Mesenteric fat pad (tissue), 1 donor: ENCODE measurements around the gene TMEM259. TPM values are rescaled to one million over a fixed set of nuclear protein-coding genes. Genes with fewer than 3 reads are reported as not detected.

Experiments used
- DNase-seq: peaks from one replicate; pipeline ENCODE4 v3.0.0-alpha.2; 2020; ENCODE audit warnings: low spot score
- long read RNA-seq: library from polyadenylated mRNA; unstranded; transcript quantifications from one replicate; pipeline ENCODE4 v2.0.0, GENCODE V29; 2020
- total RNA-seq: library from RNA; stranded (reverse); fragmentation: NEBNext Ultra II Directional; extraction: Animal tissue kit (Norgen Biotek cat#: 25700); gene quantifications from one replicate; pipeline ENCODE4 v1.2.1, GENCODE V29; 2021
- donor health status: DM: yes; HTN: yes; CAD: no.

TMEM259 gene
- total RNA-seq, result 143 TPM
- long read RNA-seq, transcript TMEM259-208 (1 exons, 1,637 nt), result minor isoform, 10 of 82 reads
- long read RNA-seq, transcript TMEM259-202 (11 exons, 2,748 nt), result major isoform, 19 of 82 reads
- long read RNA-seq, partial matches to known transcripts, result 36 of 82 reads
- long read RNA-seq, other reads (novel, unspliced or antisense), result 12 of 82 reads

DNA sequence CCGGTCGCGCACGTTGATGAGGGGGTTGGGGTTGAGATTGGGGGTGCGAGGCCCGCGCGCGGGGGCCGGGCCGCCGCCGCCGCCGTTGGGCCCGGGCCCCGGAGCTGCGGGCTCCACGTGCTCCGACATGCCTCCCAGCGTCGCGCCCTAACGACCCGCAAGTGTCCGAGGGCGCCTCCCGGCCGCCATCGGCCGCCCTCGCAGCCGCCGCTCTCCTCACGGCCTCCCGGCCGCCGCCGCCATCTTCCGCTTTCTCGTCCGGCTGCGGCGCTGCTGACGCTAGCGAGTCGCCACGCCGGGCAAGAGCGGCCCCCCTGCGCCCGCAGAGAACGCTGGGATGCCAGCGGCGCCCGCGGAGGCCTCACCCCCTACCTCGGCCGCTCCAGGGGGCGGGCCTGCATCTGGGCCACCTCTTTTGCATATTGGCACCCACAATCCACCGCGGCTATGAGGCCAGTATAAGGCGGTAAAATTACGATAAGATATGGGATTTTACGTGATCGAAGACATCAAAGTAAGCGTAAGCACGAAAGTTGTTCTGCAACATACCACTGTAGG lies at the start of gene TMEM259:
Gene TMEM259 (minus strand): TSS at position 256 of the 558 bp plus-strand sequence. CDS start 127 bp downstream, at position 129.
- peak; percentile 99 for DNase-seq

DNA sequence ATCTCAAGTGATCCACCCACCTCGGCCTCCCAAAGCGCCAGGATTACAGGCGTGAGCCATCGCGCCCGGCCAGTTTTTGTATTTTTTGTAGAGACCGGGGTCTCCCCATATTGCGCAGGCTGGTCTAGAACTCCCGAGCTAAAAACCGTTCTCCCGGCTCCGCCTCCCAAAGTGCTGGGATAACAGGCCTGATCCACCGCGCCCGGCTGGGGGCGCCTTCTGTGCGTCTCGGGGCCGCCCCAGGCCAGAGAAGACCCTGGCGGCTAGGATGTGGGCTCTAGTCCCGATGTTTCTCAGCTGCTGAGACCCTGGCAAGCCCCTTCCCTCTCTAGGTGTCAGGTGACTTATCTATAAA lies 49.6 kb upstream of the TMEM259 start:
- no peak for DNase-seq

DNA sequence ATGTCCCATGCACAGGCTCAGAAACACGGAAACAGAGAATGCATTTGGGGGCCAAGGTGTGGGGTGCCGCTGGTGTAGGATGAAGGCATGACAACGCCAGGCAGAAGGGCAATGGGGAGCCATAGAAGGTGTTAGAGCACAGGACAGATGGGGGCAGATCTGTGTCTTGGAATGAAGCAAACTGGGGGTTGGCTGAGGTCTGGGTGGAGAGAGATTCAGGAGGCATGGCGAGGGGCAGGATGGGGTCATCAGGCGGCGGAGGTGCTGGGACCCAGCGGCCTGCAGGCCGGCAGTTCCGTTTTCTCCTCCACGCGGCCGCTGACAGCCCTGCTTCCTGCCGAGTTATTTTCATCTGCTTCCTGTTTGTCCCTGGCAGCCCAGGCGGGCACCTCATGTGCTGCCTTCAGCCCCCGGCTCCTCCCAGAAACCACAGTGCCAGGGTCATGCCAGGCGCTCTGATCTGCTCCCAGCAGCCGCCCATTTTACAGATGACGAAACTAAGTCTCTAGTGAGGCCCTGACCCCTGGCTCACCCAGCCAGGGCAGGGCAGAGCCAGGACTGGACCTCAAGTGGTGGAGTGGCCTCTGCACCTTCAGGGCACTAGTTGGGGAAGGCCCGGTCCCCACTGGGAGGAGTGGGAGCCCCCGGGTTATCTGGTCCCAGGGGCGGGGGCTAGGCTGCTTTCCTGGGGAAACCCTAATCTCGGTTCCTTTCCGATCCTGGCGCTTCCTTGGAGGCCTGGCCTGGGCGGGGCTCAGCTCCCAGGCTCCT lies 48.3 kb upstream of the TMEM259 start:
- no peak for DNase-seq

DNA sequence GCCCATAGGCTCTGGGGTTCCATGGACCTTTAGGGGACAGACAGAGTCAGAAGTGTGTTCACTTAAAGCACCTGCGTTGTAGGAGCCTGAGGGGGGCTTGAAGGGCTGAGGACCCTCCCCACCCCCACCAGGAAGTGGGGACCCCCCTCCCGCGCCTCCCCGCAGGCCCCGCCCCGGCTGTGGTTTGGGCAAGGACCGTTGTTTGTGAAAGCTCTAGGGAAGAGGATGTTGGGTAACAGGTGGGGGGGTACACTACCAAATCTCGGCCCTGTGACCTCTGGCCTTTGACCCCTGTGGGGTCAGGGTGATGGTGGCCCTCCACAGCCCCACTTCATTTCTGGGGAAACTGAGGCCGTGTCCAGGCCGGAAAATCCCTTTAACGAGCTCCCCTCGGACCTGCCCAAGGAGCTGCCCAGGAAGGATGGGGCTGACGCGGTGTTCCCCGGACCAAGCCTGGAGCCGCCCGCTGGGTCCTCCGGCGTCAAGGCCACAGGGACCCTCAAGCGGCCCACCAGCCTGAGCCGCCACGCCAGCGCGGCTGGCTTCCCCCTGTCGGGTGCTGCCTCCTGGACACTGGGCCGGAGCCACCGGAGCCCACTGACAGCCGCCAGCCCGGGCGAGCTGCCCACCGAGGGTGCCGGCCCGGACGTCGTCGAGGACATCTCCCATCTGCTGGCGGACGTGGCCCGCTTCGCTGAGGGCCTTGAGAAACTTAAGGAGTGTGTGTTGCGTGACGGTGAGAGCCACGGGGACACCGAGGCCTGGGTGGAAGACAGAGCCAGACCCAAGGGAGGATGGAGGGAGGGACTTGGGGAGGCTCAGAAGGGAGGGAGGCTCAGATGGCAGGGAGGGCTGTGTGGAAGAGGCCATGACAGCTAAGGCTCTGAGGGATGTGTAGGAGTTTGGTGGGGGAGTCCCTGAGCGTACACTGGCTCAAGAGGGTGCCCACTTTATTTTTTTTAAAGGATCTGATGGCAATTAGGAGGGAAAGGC lies 47.4 kb upstream of the TMEM259 start:
- DNase-seq, result no peak

DNA sequence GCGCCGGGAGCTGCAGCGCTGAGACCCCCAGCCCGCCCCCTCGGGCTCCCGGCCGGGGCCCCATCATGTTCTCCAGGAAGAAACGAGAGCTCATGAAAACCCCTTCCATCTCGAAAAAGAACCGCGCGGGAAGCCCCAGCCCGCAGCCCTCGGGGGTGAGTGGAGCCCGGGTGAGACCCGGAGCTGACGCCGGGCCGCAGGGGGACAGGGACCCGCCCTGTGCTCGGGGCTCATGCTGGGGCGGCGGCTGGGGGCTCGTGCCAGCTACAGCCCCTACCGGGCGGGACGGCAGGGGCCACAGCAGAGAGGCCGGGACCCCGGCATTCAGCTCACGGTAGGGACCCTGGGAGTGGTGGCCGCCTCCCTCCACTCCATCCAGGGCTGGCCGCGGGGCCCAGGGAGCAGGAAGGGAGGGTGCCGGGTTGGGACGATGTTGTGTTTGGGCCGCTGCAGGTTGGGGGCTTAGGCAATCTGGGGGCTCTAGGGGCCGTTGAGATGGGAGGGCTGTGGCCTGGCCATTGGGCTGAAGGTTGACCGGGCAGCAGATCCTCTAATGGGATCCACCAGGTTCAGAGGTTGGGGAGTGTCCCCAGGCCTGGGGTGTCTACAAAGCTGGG lies 46.5 kb upstream of the TMEM259 start:
- no peak for DNase-seq

DNA sequence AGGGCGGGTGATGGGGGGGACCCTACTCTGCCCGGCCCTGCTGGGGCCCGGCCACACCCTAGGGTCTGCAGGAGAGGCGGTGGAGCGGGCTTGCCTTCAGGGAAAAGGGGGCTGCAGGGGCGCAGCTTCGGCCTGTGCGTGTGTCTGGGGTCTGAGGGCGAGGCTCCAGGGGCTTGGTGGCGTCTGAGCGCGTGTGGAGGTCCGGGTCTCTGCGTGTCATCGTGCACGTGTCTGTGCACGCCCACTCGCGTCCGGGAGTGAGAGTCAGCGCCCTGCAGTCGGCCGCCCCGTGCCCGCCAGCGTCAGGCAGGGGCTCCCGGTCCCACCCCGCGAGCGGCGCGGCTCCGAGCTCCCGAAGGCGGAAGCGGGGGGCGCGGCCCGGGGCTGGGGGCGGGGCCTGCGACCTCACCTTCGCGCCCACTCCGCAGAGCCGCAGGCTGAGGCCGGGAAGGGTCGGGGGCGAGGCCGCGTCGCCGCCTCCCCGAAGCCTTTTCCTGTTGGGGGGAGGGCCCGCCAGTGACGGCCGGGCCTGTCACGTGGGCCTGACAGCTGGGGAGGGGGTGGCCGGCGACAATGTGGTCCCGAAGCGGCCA lies 45.9 kb upstream of the TMEM259 start, which contains the start of gene ARHGAP45:
Gene ARHGAP45 (plus strand): TSS at position 420 of the 593 bp plus-strand sequence. CDS start 239 bp downstream, outside the sequence.
- DNase-seq, result no peak

DNA sequence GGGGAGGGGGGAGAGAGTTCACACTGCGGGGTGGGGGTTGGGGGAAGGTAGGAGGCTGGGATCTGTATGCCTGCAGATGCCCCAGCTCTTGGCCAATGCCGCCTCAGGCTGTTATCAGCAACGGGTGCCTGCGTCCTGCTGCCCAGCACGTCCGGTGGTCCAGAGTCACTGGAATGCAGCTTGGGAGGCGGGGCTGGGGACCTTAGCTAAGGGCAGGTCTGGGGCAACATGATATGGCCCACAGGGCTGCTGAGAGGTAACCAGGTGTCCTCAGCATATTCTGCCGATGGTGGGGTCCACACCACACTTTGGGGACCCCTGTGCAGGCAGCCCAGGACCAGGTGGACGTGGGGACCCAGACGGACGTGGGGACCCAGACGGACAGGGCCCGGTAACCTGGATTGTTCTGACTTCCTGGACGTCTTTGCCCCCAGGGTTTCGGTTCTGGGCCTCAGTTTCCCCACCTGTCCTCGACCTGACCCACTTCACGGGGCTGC lies 45.4 kb upstream of the TMEM259 start:
- no peak for DNase-seq

DNA sequence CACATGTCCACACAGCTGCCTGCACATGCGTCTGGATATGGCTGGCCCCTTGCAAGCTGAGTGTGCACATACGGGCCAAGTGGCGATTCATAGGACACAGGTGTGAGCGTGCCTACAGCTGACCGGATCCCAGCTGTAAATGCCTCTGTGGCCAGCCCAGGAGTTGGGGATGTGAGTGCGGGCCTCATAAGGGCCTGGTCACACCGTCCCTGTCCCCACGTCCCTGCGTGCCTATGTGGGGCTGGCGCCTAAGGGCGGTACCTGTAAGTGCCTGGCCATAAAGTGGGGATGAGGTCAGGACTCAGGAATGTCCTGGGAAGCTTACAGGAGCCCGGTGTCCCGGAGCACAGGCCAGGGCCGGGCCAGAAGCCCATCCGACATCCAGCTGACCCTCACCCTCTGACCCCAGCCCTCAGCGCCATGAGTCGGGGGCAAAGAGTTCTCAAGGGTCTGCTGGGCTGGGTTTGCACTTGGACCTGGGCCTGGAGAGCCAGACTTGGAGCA lies 44.7 kb upstream of the TMEM259 start:
- DNase-seq, result no peak

DNA sequence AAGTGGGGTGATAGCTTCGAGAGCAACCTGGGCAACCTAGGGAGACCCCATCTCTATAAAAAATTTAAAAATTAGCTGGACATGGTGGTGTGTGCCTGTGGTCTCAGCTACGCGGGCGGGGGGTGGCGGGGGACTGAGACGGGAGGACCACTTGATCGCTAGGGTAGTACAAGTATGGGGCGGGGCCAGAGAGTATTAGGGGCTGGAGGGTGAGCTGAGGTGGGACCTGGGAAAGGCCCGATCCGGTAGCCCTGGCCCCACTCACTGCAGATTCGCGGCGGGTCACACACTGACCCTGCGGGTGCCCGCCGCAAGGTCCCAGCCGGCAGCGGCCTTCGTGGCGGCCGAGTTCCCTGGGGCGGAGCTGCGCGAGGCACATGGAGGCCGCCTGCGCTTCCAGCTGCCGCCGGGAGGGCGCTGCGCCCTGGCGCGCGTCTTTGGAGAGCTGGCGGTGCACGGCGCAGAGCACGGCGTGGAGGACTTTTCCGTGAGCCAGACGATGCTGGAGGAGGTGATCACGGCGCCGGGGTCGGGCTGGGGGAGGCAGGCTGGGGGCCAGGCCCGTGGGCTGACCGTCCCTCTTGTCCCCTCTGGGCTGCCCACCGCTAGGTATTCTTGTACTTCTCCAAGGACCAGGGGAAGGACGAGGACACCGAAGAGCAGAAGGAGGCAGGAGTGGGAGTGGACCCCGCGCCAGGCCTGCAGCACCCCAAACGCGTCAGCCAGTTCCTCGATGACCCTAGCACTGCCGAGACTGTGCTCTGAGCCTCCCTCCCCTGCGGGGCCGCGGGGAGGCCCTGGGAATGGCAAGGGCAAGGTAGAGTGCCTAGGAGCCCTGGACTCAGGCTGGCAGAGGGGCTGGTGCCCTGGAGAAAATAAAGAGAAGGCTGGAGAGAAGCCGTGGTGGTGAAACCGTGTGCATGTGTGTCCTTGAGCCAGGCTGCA lies 44.0 kb upstream of the TMEM259 start:
- no peak for DNase-seq

DNA sequence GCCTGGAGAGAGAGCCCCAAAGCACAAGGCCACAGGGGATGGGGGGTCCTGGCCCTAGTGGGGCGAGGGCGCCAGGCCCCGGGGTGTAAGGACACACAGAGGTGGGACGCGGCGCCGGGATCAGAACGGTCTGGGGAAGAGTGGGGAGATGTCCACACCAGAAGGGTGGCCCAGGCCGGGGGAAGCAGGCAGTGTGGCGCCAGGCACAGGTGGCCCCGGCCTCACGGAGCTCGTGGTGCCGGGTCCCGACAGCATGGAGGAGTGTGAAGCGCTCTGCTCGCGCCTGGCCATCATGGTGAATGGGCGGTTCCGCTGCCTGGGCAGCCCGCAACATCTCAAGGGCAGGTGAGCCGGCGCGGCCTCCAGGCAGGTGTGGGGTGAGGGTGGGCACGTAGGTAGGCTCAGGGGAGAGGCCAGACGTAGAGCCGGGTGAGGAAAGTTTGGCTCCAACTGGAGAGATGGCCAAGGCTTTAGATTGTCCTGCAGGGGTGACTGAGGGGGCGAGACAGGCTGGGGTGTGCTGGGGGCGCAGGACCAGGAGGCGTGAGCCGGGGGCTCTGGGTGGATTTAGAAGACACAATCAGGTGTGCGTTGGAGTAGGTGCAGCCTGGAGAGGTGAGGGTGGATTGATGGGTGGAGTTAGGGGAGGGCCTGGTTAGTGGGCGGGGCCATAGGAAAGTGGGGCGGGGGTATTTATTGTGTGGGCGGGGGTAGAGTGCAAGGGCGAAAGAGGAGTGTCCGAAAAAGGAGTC lies 43.2 kb upstream of the TMEM259 start:
- no peak for DNase-seq

DNA sequence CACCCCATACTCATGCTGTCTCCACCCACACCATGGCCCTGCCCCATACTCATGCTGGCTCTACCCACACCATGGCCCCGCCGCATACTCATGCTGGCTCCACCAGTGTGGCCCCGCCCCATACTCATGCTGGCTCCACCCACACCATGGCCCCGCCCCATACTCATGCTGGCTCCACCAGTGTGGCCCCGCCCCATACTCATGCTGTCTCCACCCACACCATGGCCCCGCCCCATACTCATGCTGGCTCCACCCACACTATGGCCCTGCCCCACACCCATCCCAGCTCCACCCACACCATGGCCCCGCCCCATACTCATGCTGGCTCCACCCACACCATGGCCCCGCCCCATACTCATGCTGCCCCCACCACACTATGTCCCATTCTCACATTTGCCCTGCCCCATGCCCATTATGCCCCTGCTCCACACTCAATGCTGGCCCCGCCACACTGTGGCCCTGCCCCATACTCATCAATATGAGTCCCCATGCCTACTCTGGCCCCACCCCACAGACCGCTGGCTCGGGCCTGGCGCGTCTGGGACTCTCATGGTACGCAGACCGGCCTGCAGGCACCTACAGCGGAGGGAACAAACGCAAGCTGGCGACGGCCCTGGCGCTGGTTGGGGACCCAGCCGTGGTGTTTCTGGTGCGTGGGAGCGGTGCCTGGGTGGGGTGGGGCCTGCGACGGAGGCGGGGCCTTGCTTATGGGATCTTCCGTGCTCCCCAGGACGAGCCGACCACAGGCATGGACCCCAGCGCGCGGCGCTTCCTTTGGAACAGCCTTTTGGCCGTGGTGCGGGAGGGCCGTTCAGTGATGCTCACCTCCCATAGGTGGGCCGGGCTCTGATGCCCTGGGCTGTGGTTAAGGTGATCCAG lies 42.3 kb upstream of the TMEM259 start:
- DNase-seq, result no peak

DNA sequence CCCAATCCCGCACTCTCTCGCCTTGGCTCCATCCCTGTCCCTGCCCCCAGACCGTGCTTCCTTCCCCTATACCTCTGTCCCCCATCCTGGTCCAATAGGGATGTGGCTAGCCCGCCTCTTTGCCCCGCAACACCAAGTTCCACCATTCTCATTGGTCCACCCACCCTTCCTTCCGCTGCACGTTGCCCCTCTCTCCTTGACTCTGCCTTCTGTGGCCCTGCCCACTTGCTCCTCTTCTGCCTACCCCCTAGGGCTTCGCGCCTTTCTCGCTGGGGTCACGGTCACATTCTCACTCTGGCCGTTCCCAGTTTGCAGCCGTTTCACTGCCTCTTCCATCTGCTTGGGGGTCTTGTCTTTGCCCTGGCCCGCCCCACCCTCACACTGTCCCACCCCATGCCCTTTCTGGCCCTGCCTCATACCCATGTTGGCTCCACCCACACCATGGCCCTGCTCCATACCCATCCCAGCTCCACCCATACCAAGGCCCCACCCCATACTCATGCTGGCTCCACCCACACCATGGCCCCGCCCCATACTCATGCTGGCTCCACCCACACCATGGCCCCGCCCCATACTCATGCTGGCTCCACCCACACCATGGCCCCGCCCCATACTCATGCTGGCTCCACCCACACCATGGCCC lies 41.6 kb upstream of the TMEM259 start:
- no peak for DNase-seq

DNA sequence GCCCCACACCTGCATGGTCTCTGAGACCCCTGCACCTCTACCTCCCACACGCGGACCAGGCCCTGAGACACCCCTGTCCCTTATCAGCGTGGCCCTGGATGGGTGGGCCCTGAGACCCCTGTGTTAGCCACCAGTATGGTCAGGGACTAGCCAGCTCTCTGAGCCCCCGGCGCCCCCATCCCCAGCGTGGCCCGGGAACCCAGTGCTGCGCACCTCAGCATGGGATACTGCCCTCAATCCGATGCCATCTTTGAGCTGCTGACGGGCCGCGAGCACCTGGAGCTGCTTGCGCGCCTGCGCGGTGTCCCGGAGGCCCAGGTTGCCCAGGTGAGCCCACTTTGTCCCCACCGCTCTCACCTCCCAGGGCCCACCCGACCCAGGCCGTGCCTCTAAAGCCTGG lies 41.1 kb upstream of the TMEM259 start:
- no peak for DNase-seq

DNA sequence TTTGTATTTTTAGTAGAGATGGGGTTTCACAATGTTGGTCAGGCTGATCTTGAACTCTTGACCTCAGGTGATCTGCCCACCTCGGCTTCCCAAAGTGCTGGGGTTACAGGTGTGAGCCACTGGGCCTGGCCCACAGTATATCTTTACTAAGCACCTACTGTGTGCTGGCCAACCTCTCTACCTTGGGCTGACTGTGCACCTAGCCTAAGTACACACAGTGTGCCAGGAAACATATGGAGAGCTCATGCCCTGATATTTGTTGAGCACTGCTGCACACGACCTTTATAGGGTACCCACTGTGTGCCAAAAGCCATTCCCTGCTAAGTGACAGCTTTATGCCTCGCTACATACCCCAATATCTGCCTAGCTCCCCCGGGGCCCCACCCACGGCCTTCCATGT lies 39.8 kb upstream of the TMEM259 start:
- DNase-seq, result no peak

DNA sequence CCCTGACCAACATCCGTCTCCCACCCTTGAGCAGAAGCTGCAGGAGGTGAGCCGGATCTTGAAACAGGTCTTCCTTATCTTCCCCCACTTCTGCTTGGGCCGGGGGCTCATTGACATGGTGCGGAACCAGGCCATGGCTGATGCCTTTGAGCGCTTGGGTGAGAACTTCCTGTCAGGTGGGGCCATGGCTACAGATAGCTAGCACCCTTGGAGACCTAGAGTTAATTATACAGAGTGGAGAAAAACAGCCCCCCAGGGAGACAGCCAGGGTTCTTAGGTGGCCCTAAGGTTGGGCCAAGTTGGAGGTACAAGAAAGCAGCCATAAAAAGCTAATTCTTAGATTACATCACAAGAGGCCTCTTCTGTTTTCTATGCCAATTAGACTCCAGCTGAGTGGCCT lies 37.2 kb upstream of the TMEM259 start:
- DNase-seq, result no peak

DNA sequence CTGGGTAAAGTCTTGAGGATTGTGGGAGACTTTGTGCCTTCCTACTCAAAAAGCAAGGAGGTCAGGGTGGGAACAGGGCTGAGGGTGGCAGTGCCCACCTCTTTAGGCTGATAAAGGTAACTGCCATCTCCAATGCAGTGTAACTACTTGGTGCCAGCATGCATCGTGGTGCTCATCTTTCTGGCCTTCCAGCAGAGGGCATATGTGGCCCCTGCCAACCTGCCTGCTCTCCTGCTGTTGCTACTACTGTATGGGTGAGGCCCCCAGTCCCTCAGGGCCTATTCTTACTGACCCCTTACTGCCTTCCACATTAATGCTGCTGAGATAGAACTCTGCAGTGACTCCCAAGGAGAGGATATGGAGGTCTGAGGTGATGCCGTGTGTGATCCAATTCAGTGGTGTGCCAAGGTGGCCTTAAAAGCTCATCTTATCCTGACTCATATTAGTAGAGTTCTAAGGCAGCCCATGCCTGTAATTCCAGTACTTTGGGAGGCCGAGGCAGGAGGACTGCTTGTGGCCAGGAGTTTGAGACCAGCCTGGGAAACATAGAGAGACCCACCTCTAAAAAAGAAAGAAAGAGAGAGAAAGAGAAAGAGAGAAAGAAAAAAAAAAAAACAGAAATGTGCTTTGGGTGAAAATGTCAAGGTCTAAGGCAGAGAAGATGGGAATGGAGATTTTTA lies 36.4 kb upstream of the TMEM259 start:
- no peak for DNase-seq
